GM10266 (cell line): ENCODE measurements around the gene ATF3.
"Not testable (repeated sequence)": the region's sequence is repeated elsewhere in the genome, so short reads cannot be mapped to it uniquely, and the experiment has no call there.

Experiments used
- DNase-seq: peaks from one replicate; pipeline ENCODE4 v3.0.0; 2012; ENCODE audit errors: extremely low spot score
- TF ChIP-seq, protein P1 (sequence below): IDR thresholded peaks from 2 replicates; pipeline ENCODE4 v1.5.1; 2012; ENCODE audit warnings: mild to moderate bottlenecking, low read depth; ENCODE audit not compliant: control insufficient read depth, insufficient read depth; ENCODE audit errors: missing control alignments

ATF3 gene

DNA sequence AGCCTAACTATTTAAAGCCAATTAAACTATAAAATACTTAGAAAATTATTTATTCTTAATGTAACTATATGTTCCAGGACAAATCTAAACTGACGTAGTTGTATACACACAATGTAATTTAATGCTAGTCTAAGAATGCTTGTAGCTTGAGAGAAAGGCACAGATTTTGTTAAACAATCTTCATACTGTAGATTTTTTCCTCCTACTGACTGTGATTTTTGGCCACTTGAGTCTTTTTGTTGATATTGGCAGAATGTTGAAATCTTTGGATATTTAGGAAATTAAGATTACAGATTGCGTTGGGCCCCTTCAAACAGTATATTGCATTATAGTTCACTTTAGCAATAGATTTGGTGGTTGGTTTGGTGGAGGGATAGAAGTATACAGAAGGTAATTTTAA is 40.5 kb downstream of the ATF3 start:
- TF ChIP-seq, protein P1, sequence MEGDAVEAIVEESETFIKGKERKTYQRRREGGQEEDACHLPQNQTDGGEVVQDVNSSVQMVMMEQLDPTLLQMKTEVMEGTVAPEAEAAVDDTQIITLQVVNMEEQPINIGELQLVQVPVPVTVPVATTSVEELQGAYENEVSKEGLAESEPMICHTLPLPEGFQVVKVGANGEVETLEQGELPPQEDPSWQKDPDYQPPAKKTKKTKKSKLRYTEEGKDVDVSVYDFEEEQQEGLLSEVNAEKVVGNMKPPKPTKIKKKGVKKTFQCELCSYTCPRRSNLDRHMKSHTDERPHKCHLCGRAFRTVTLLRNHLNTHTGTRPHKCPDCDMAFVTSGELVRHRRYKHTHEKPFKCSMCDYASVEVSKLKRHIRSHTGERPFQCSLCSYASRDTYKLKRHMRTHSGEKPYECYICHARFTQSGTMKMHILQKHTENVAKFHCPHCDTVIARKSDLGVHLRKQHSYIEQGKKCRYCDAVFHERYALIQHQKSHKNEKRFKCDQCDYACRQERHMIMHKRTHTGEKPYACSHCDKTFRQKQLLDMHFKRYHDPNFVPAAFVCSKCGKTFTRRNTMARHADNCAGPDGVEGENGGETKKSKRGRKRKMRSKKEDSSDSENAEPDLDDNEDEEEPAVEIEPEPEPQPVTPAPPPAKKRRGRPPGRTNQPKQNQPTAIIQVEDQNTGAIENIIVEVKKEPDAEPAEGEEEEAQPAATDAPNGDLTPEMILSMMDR, result no peak
- no peak for DNase-seq

DNA sequence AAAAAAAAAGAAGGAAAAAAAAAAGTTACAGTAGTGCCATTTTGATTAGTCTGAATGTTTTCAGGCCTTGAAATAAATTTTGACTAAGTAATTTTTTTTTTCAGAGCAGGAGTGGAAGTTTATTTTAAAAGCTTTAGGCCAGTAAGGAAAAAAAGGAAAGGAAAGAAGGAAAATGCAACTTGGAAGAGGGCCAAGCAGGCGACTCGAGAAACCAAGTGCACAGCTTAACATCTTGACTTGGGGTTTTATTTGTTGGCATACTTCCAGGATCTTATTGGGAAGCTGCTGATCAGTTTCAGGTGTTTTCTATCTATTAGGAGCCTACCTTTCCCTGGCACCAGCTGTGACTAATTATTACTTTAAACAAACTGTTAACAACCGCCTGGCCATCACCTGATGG is 41.7 kb downstream of the ATF3 start:
- TF ChIP-seq, protein P1, result no peak
- no peak for DNase-seq

DNA sequence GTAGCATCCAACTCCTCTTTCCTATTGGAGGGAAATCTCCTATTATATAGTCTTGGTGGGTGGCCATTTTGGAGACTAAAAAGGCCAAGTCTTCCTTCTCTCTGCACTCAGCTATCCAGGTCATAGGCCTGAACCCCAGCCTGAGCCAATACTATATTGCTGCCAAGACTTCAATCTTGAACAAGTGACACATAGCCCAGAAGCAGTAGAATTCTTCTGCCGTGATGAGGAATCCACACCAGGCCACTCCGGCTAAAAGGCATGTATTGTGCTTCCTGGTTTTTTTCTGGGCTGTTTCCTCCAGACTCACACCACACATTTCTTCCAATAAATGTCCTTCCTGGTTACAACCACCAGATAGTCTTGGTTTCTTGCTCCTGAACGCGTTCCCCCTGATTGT is 43.0 kb downstream of the ATF3 start:
- DNase-seq, result no peak
- TF ChIP-seq, protein P1, result no peak

DNA sequence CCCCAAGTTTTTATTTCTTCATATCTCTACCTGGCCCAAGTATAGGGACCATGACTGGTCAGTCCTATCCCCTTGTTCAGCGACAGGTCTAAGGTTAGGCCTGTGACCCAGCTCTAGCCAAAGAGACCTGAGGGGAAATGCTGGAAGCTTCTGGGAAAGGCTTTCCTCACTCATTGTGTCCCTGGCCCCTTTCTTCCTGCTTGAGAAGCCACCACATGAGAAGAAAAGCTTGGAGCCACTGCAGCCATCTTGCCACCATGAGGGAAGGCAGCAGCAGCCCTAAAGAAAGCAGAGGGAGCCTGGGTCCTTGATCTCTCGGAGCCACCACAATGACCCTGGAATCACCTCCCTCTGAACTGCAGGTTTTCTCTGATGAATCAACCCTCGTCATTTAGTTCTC is 43.4 kb downstream of the ATF3 start:
- DNase-seq, result no peak
- TF ChIP-seq, protein P1, result no peak

DNA sequence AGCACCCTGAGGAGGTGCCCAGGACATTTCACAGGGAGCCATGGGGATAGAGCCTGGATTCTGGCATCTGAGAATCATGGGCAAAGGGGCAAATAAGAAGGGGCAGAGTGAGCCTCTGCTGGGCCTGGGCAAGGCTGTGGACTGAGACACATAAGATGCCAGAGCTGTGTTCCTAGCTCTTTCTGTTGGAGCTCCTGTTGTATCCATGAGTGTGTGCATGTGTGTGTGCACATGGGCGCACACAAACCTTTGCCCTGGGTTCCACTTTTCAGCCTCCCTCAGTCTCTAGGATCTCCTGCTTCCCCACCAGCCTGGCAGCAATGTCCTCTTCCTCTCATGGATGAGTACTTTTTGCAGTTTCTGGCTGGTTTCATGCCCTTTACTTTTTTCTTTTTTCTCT is 44.0 kb downstream of the ATF3 start:
- DNase-seq, result no peak
- TF ChIP-seq, protein P1, result no peak

DNA sequence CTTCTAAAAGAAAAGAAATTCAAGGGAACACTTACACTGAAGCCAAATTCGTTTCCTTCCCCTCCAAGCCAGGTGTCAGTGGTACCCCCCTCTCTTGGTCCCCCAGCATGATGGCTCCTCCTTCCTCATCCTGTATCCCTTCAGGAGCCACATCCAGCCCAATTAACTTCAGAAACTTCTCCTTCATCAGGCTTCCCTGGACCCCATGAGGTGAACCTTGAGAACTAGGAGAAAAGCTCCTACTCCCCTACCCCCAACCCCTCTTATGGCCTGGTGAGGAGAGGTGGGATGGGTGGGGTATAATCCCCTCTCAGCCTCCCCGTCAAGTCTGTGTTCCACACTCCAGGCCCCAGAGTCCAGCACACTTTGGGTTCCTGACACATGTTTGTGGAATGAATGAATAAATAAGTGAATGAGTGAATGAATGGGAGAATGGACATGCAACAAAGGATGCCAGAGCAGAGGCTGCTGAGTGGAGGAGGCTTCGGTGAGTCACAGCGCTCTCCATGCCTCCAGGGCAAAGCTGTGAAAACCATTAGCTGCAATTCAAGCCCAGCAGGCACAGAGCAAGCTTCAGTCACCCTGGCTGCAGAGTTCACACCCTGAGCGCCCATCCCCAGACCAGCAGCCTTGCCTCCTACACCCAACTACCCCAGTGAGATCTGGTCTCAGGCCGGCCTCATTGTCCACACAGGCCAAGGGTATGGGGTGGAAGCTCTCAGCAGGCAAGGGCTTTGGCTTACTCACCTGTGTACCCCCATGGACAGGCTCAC is 47.3 kb downstream of the ATF3 start:
- TF ChIP-seq, protein P1, result no peak
- DNase-seq, result no peak

DNA sequence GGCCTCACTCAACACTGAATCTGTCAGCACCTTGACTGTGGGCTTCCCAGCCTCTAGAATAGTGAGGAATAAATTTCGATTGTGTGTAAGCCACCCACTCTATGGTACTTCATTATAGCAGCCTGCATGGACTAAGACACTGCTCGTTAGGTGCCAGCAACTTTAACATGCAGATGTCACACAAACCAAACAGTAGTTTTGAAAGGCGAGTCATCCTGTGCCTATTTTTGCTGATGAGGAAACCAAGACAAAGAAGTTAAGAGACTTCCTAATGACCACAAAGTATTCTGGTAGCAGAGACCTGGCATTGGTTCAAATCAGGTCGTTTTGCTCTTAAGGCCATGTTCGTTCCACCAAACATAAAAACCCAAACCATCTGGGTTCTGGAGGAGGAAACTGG is 48.2 kb downstream of the ATF3 start:
- DNase-seq, result no peak
- TF ChIP-seq, protein P1, result no peak

DNA sequence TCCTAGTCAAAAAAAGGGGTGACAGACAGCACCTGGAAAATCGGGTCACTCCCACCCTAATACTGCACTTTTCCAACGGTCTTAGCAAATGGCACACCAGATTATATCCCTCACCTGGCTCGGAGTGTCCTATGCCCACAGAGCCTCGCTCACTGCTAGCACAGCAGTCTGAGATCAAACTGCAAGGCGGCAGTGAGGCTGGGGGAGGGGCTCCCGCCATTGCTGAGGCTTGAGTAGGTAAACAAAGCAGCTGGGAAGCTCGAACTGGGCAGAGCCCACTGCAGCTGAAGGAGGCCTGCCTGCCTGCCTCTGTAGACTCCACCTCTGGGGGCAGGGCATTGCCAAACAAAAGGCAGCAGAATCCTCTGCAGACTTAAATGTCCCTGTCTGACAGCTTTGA is 49.7 kb downstream of the ATF3 start:
- DNase-seq, result not testable (repeated sequence)
